ENCODE data around the gene UBC.
"Not testable (repeated sequence)": the region's sequence is repeated elsewhere in the genome, so short reads cannot be mapped to it uniquely, and the experiment has no call there.

Gene UBC

GRCh38 chr12:124883263-124884130 is 31.0 kb downstream of the UBC start:
- no peak for DNase-seq

GRCh38 chr12:124881123-124881522 is 33.3 kb downstream of the UBC start:
- DNase-seq: no peak

- not testable (repeated sequence) for DNase-seq
These were observed 34.1 kb downstream of the UBC start for GRCh38 chr12:124880335-124880734.

- no peak for DNase-seq
These were observed 35.5 kb downstream of the UBC start for GRCh38 chr12:124878795-124879516.

GRCh38 chr12:124877423-124877822 is 37.0 kb downstream of the UBC start:
- DNase-seq: no peak

GRCh38 chr12:124876171-124876570 is 38.3 kb downstream of the UBC start:
- no peak for DNase-seq

GRCh38 chr12:124875803-124876132 is 38.7 kb downstream of the UBC start:
- no peak for DNase-seq

- no peak for DNase-seq
These were observed 39.3 kb downstream of the UBC start for GRCh38 chr12:124874988-124875802.

GRCh38 chr12:124874188-124874587 is 40.3 kb downstream of the UBC start:
- no peak for DNase-seq

GRCh38 chr12:124872068-124872719 is 42.3 kb downstream of the UBC start:
- DNase-seq: no peak

GRCh38 chr12:124871297-124871696 is 43.2 kb downstream of the UBC start:
- DNase-seq: no peak

- no peak for DNase-seq
These were observed 43.9 kb downstream of the UBC start for GRCh38 chr12:124870515-124870914.

GRCh38 chr12:124869059-124869665 is 45.3 kb downstream of the UBC start:
- no peak for DNase-seq

GRCh38 chr12:124868252-124869058 is 46.0 kb downstream of the UBC start:
- no peak for DNase-seq

GRCh38 chr12:124867401-124867930 is 47.0 kb downstream of the UBC start:
- DNase-seq: no peak

- DNase-seq: no peak
These were observed 47.5 kb downstream of the UBC start for GRCh38 chr12:124866883-124867400.

- no peak for DNase-seq
These were observed 48.1 kb downstream of the UBC start for GRCh38 chr12:124866195-124866882.

- no peak for DNase-seq
These were observed 48.7 kb downstream of the UBC start for GRCh38 chr12:124865728-124866127.

GRCh38 chr12:124864326-124864752 is 50.1 kb downstream of the UBC start:
- no peak for DNase-seq

All from activated T-cell treated with anti-CD3 and anti-CD28 coated beads for 4 hours (primary cell).